Endothelial cell of umbilical vein (primary cell): ENCODE results near the gene LMX1A.

Experiments
- EZH2 ChIP-seq: IDR thresholded peaks from 2 replicates; pipeline ENCODE4 v1.6.1; 2012; ENCODE audit warnings: borderline replicate concordance, low read depth, mild to moderate bottlenecking, moderate library complexity, low read length, inconsistent platforms; ENCODE audit not compliant: severe bottlenecking
- FOS ChIP-seq: IDR thresholded peaks from 2 replicates; pipeline ENCODE4 v1.6.1; 2011; ENCODE audit warnings: mild to moderate bottlenecking, low read length, moderate library complexity, borderline replicate concordance; ENCODE audit not compliant: insufficient read depth
- GATA2 ChIP-seq: IDR thresholded peaks from 2 replicates; pipeline ENCODE4 v1.7.0; 2011; ENCODE audit warnings: low read depth, mild to moderate bottlenecking, moderate library complexity, mixed read lengths, low read length; ENCODE audit not compliant: insufficient read length, insufficient read depth
- JUN ChIP-seq: IDR thresholded peaks from 2 replicates; pipeline ENCODE4 v1.6.1; 2011; ENCODE audit warnings: borderline replicate concordance, low read depth; ENCODE audit not compliant: insufficient read length, insufficient read depth
- POLR2A ChIP-seq: IDR thresholded peaks from 2 replicates; pipeline ENCODE4 v1.6.1; 2012; ENCODE audit warnings: low read depth, mild to moderate bottlenecking, control low read depth, low read length
- POLR2AphosphoS5 ChIP-seq: IDR thresholded peaks from 2 replicates; pipeline ENCODE4 v1.6.1; 2012; ENCODE audit warnings: low read depth, mild to moderate bottlenecking, control low read depth, low read length, moderate library complexity; ENCODE audit not compliant: insufficient read depth
- TF ChIP-seq, protein P1 (sequence below), 2 donors: IDR thresholded peaks; 1 replicate in 1 of 2; 2 replicates in 1 of 2; pipeline ENCODE4 v1.5.1; 2011; ENCODE audit warnings: low read length in 2 of 2, mild to moderate bottlenecking in 2 of 2, moderate library complexity in 2 of 2, control low read depth in 1 of 2, inconsistent platforms in 1 of 2, low read depth in 1 of 2; ENCODE audit not compliant: insufficient read depth in 1 of 2; ENCODE audit errors: extremely low read depth in 1 of 2
- TF ChIP-seq, protein P2 (sequence below): IDR thresholded peaks from 2 replicates; pipeline ENCODE4 v1.6.1; 2011; ENCODE audit not compliant: insufficient read depth, insufficient read length

DNA sequence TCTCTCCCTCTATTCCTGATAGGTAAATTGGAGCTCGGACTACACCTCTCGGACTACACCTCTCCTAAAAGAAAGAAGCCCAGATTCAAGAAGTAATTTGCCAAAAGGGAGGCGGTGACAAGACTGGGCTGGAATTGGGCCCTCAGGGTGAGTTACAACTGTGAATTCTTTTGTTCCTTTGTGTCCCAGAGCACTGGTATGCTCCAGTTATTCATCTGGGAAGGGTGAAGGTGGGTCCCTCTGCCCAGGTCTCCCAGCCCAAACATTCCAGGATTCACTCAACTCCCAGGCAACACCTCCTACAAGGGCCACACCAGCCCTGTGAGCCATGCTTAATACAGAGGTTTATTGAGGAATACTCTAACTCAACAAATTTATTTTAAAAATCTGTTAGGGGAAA lies 69.2 kb downstream of the LMX1A start:
- TF ChIP-seq, protein P1, sequence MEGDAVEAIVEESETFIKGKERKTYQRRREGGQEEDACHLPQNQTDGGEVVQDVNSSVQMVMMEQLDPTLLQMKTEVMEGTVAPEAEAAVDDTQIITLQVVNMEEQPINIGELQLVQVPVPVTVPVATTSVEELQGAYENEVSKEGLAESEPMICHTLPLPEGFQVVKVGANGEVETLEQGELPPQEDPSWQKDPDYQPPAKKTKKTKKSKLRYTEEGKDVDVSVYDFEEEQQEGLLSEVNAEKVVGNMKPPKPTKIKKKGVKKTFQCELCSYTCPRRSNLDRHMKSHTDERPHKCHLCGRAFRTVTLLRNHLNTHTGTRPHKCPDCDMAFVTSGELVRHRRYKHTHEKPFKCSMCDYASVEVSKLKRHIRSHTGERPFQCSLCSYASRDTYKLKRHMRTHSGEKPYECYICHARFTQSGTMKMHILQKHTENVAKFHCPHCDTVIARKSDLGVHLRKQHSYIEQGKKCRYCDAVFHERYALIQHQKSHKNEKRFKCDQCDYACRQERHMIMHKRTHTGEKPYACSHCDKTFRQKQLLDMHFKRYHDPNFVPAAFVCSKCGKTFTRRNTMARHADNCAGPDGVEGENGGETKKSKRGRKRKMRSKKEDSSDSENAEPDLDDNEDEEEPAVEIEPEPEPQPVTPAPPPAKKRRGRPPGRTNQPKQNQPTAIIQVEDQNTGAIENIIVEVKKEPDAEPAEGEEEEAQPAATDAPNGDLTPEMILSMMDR (IDR thresholded peaks at IDR 0.05; ENCODE audit: extremely low read depth in 1 of 2, insufficient read depth in 1 of 2, low read depth in 1 of 2, low read length in 2 of 2): no peak
- TF ChIP-seq, protein P2, sequence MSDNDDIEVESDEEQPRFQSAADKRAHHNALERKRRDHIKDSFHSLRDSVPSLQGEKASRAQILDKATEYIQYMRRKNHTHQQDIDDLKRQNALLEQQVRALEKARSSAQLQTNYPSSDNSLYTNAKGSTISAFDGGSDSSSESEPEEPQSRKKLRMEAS: no peak
- TF ChIP-seq POLR2AphosphoS5 (no peak), EZH2 (no peak), POLR2A (no peak), GATA2 (no peak), FOS (no peak), JUN (no peak)
